GM18873 (cell line): ENCODE results near the gene TPMT.
"Not testable (repeated sequence)": the region's sequence is repeated elsewhere in the genome, so short reads cannot be mapped to it uniquely, and the experiment has no call there.

Experiments used
- ATAC-seq: cut with Tn5 transposase; IDR thresholded peaks from one replicate; pipeline ENCODE4 v1.9.1; 2021; ENCODE audit warnings: mild to moderate bottlenecking, moderate library complexity, moderate number of reproducible peaks; ENCODE audit not compliant: unreplicated experiment, low FRiP score

The TPMT gene

GRCh38 chr6:18160911-18161310 lies 6.0 kb upstream of the TPMT start:
- no peak for ATAC-seq

- peak; percentile 32 for ATAC-seq
These were observed 1.1 kb upstream of the TPMT start for GRCh38 chr6:18155864-18156421.

GRCh38 chr6:18155150-18155863 lies 430 bp upstream of the TPMT start, which contains the start of gene KDM1B:
Gene KDM1B, plus strand, starts transcription at chr6:18155422. Its CDS starts 4,474 bp downstream, at chr6:18159896.
- ATAC-seq: peak; percentile 90

- ATAC-seq: no peak
These were observed 1.6 kb downstream of the TPMT start for GRCh38 chr6:18153311-18153703.

- ATAC-seq: no peak
These were observed 3.1 kb downstream of the TPMT start for GRCh38 chr6:18151801-18152200.

GRCh38 chr6:18151391-18151790 lies 3.5 kb downstream of the TPMT start:
- ATAC-seq: not testable (repeated sequence)

- ATAC-seq: no peak
These were observed 6.4 kb downstream of the TPMT start for GRCh38 chr6:18148304-18149025.

GRCh38 chr6:18147616-18148015 lies 7.3 kb downstream of the TPMT start:
- no peak for ATAC-seq

GRCh38 chr6:18147160-18147559 lies 7.7 kb downstream of the TPMT start:
- no peak for ATAC-seq

GRCh38 chr6:18142591-18142861 lies 12.4 kb downstream of the TPMT start:
- no peak for ATAC-seq

GRCh38 chr6:18141805-18142590 lies 12.9 kb downstream of the TPMT start:
- no peak for ATAC-seq

- no peak for ATAC-seq
These were observed 14.8 kb downstream of the TPMT start for GRCh38 chr6:18139935-18140621.

GRCh38 chr6:18138906-18139305 lies 16.0 kb downstream of the TPMT start:
- no peak for ATAC-seq

GRCh38 chr6:18136260-18136659 lies 18.6 kb downstream of the TPMT start:
- ATAC-seq: no peak

- no peak for ATAC-seq
These were observed 19.7 kb downstream of the TPMT start for GRCh38 chr6:18135171-18135570.

- ATAC-seq: no peak
These were observed 22.5 kb downstream of the TPMT start for GRCh38 chr6:18132346-18132745.

- ATAC-seq: no peak
These were observed 28.8 kb downstream of the TPMT start for GRCh38 chr6:18126121-18126520.

GRCh38 chr6:18122128-18123093 lies 32.5 kb downstream of the TPMT start, which contains the start of gene NHLRC1:
Gene NHLRC1, minus strand, starts transcription at chr6:18122677. Its CDS starts 71 bp downstream, at chr6:18122606.
- ATAC-seq: peak; percentile 98

- no peak for ATAC-seq
These were observed 33.2 kb downstream of the TPMT start for GRCh38 chr6:18121580-18122127.
